HG03196 (cell line): ENCODE results near the gene NBEA.
A peak's percentile ranks its signal among the peaks of the same experiment; 100 is the strongest.
"Not testable (repeated sequence)": the region's sequence is repeated elsewhere in the genome, so short reads cannot be mapped to it uniquely, and the experiment has no call there.

Experiments used
- ATAC-seq: cut with Tn5 transposase; IDR thresholded peaks from one replicate; pipeline ENCODE4 v1.9.1; 2021; ENCODE audit not compliant: unreplicated experiment

The NBEA gene

GRCh38 chr13:35055705-35056104 is 113.6 kb downstream of the NBEA start:
- no peak for ATAC-seq

GRCh38 chr13:35057858-35058257 is 115.8 kb downstream of the NBEA start:
- no peak for ATAC-seq

- ATAC-seq: peak; percentile 67
Measured at GRCh38 chr13:35058585-35058984, 116.5 kb downstream of the NBEA start.

- ATAC-seq: no peak
Measured at GRCh38 chr13:35086667-35087066, 144.6 kb downstream of the NBEA start.

- no peak for ATAC-seq
Measured at GRCh38 chr13:35092251-35092650, 150.2 kb downstream of the NBEA start.

- ATAC-seq: no peak
Measured at GRCh38 chr13:35092751-35093150, 150.7 kb downstream of the NBEA start.

GRCh38 chr13:35093356-35093755 is 151.3 kb downstream of the NBEA start:
- no peak for ATAC-seq

- ATAC-seq: not testable (repeated sequence)
Measured at GRCh38 chr13:35106771-35107170, 164.7 kb downstream of the NBEA start.

- no peak for ATAC-seq
Measured at GRCh38 chr13:35107535-35107934, 165.5 kb downstream of the NBEA start.

- ATAC-seq: not testable (repeated sequence)
Measured at GRCh38 chr13:35113612-35114011, 171.5 kb downstream of the NBEA start.

GRCh38 chr13:35127466-35127865 is 185.4 kb downstream of the NBEA start:
- ATAC-seq: no peak

- no peak for ATAC-seq
Measured at GRCh38 chr13:35129500-35129899, 187.4 kb downstream of the NBEA start.

GRCh38 chr13:35131471-35131870 is 189.4 kb downstream of the NBEA start:
- ATAC-seq: no peak

GRCh38 chr13:35136585-35136984 is 194.5 kb downstream of the NBEA start:
- no peak for ATAC-seq

GRCh38 chr13:35139591-35139990 is 197.5 kb downstream of the NBEA start:
- no peak for ATAC-seq

GRCh38 chr13:35140321-35140720 is 198.3 kb downstream of the NBEA start:
- no peak for ATAC-seq

GRCh38 chr13:35140831-35141230 is 198.8 kb downstream of the NBEA start:
- ATAC-seq: no peak

- ATAC-seq: no peak
Measured at GRCh38 chr13:35143123-35143522, 201.1 kb downstream of the NBEA start.

- no peak for ATAC-seq
Measured at GRCh38 chr13:35144166-35144890, 202.3 kb downstream of the NBEA start.

- no peak for ATAC-seq
Measured at GRCh38 chr13:35146686-35147085, 204.6 kb downstream of the NBEA start.

GRCh38 chr13:35157143-35157755 is 215.2 kb downstream of the NBEA start:
- no peak for ATAC-seq

- no peak for ATAC-seq
Measured at GRCh38 chr13:35159041-35159440, 217.0 kb downstream of the NBEA start.

GRCh38 chr13:35160896-35161295 is 218.8 kb downstream of the NBEA start:
- no peak for ATAC-seq
